ENCODE data around the gene FRYL. TPM values are rescaled to one million over a fixed set of nuclear protein-coding genes. Genes with fewer than 3 reads are reported as not detected.

FRYL gene
- total RNA-seq, 3 donors from 2014 or later, result 205 to 416 (median 330) TPM

- H3K4me1 ChIP-seq (ENCODE audit: low read depth), result no peaks in the 10 kb centered on the region
- TF ChIP-seq CTCF (IDR thresholded peaks at IDR 0.05), result no peak
- DNase-seq (no peak), ATAC-seq (no peak)
- H3K4me3 ChIP-seq, result no peak overlapping the region
- H3K36me3 ChIP-seq (ENCODE audit: low read depth), result no peaks in the 10 kb centered on the region
- intact Hi-C loops (cut with DNase I, micrococcal nuclease), result no loop called here
- no peaks in the 10 kb centered on the region for H3K9me3 ChIP-seq
Observed at GRCh38 chr4:48495941-48496340, 284.1 kb downstream of the FRYL start.

- DNase-seq (no peak), ATAC-seq (no peak)
- intact Hi-C loops (cut with DNase I, micrococcal nuclease), result no loop called here
- H3K4me3 ChIP-seq, result no peak overlapping the region
- peaks cover 5% of the 10 kb centered on the region for H3K4me1 ChIP-seq (ENCODE audit: low read depth)
- H3K9me3 ChIP-seq, result no peaks in the 10 kb centered on the region
- TF ChIP-seq CTCF (IDR thresholded peaks at IDR 0.05), result no peak
- H3K36me3 ChIP-seq (ENCODE audit: low read depth), result no peaks in the 10 kb centered on the region
Observed at GRCh38 chr4:48493452-48494100, 286.5 kb downstream of the FRYL start.

- peaks cover 5% of the 10 kb centered on the region for H3K4me1 ChIP-seq (ENCODE audit: low read depth)
- no peaks in the 10 kb centered on the region for H3K36me3 ChIP-seq (ENCODE audit: low read depth)
- ATAC-seq (no peak), DNase-seq (no peak)
- H3K4me3 ChIP-seq, result no peak overlapping the region
- TF ChIP-seq CTCF (IDR thresholded peaks at IDR 0.05), result no peak
- no peaks in the 10 kb centered on the region for H3K9me3 ChIP-seq
- intact Hi-C loops (cut with DNase I, micrococcal nuclease), result no loop called here
Observed at GRCh38 chr4:48491514-48492176, 288.4 kb downstream of the FRYL start.

GRCh38 chr4:48490680-48491513 lies 289.2 kb downstream of the FRYL start:
- ATAC-seq (peak; percentile 68), DNase-seq (peak; percentile 46 to 56 (median 50))
- Histone ChIP-seq H3K9me3 (no peaks in the 10 kb centered on the region), H3K36me3 (ENCODE audit: low read depth) (no peaks in the 10 kb centered on the region), H3K4me1 (ENCODE audit: low read depth) (peaks cover 5% of the 10 kb centered on the region), H3K4me3 (no peak overlapping the region)
- TF ChIP-seq CTCF (IDR thresholded peaks at IDR 0.05), result no peak
- intact Hi-C loops (cut with DNase I, micrococcal nuclease), result no loop called here

GRCh38 chr4:48490012-48490679 lies 289.9 kb downstream of the FRYL start, which contains the start of gene ZAR1:
TSS of gene ZAR1 (plus strand) at chr4:48490252. CDS start at chr4:48490292, 40 bp downstream.
- no peak within 1 kb of the TSS for H3K4me3 ChIP-seq
- peaks cover 5% of the 10 kb centered on the region for H3K4me1 ChIP-seq (ENCODE audit: low read depth)
- TF ChIP-seq CTCF (IDR thresholded peaks at IDR 0.05), result no peak
- H3K9me3 ChIP-seq, result no peaks in the 10 kb centered on the region
- ATAC-seq (peak; percentile 38), DNase-seq (peak in 1 of 3 donors; percentile 41)
- H3K36me3 ChIP-seq (ENCODE audit: low read depth), result no peaks in the 10 kb centered on the region
- intact Hi-C loops (cut with DNase I, micrococcal nuclease), result no loop called here
